ENCODE data around the gene PSRC1. TPM values are rescaled to one million over a fixed set of nuclear protein-coding genes. Genes with fewer than 3 reads are reported as not detected.

PSRC1 gene
- total RNA-seq, 1 experiment from 2014 or later, result 60.3 TPM

GRCh38 chr1:109327285-109327684 is 44.3 kb upstream of the PSRC1 start:
- Histone ChIP-seq H3K56ac (ENCODE audit: insufficient read length, low read depth, low read length) (no peak overlapping the region), H2BK12ac (ENCODE audit: insufficient read length, low read depth, low read length) (no peak overlapping the region), H3K18ac (ENCODE audit: insufficient read length, low read depth, low read length) (no peak overlapping the region), H4K8ac (replicated peaks; ENCODE audit: insufficient read length, low read depth, low read length) (no peak overlapping the region), H3K4me2 (ENCODE audit: insufficient read depth, insufficient read length, low read length) (no peak overlapping the region), H4K91ac (ENCODE audit: insufficient read length, low read depth, low read length) (no peak overlapping the region), H2AFZ (ENCODE audit: low read length) (no peak overlapping the region), H3K9ac (ENCODE audit: extremely low read depth, insufficient read length, low read length) (no peak overlapping the region), H2BK5ac (ENCODE audit: insufficient read length, low read length) (no peak overlapping the region), H4K20me1 (ENCODE audit: control insufficient read depth, insufficient read depth, insufficient read length) (no peaks in the 10 kb centered on the region), H3T11ph (ENCODE audit: low read length) (no peak overlapping the region), H3K27me3 (ENCODE audit: insufficient read depth, low read length) (no peaks in the 10 kb centered on the region), H2BK20ac (ENCODE audit: low read depth, low read length, poor library complexity, severe bottlenecking) (no peak overlapping the region), H3K4ac (ENCODE audit: low read depth, low read length) (no peak overlapping the region), H3K4me1 (ENCODE audit: insufficient read depth, low read length) (no peaks in the 10 kb centered on the region), H3K27ac (ENCODE audit: insufficient read length, low read depth, low read length) (no peak overlapping the region), H3K9me3 (ENCODE audit: control insufficient read depth, low read depth, low read length) (no peaks in the 10 kb centered on the region), H2BK120ac (ENCODE audit: low read depth, low read length, poor library complexity, severe bottlenecking) (no peak overlapping the region), H3K79me1 (ENCODE audit: insufficient read depth, low read depth, low read length, poor library complexity, severe bottlenecking) (no peaks in the 10 kb centered on the region), H3K79me2 (ENCODE audit: insufficient read depth, low read length) (no peaks in the 10 kb centered on the region), H4K5ac (ENCODE audit: insufficient read length, low read depth, low read length) (no peak overlapping the region), H3K23me2 (ENCODE audit: insufficient read length, low read depth, low read length, poor library complexity, severe bottlenecking) (no peaks in the 10 kb centered on the region), H2AK5ac (ENCODE audit: insufficient read length, low read length) (no peak overlapping the region), H2BK15ac (ENCODE audit: low read depth, low read length) (no peak overlapping the region), H3K14ac (ENCODE audit: insufficient read depth, low read length) (no peak overlapping the region), H3K23ac (ENCODE audit: insufficient read length, low read depth, low read length) (no peak overlapping the region)
- WGBS (ENCODE audit: extremely low coverage, insufficient read length, low lambda C conversion rate), result no CpG with 5 or more reads among the region's 5 CpGs
- no peak for DNase-seq
- no peak overlapping the region for H3K4me3 Mint-ChIP-seq
- peaks cover 34 to 66% (median 47%) of the 10 kb centered on the region in 3 experiments for H3K36me3 Mint-ChIP-seq (ENCODE audit: insufficient read depth in 1 of 3, low read depth in 3 of 3)
- no peak overlapping the region for H3K27ac Mint-ChIP-seq
- TF ChIP-seq CTCF (conservative IDR thresholded peaks at IDR 0.05), result no peak
- no peaks in the 10 kb centered on the region for H3K4me1 Mint-ChIP-seq
- H3K9me3 Mint-ChIP-seq, result peaks cover 3 to 10% of the 10 kb centered on the region in 2 experiments; a peak in 4 of 5 replicates
- H3K27me3 Mint-ChIP-seq (ENCODE audit: low read depth), result no peaks in the 10 kb centered on the region

Data from H9 (cell line).